Left forelimb (tissue), 1 donor: ENCODE measurements around the gene ARHGEF12.
"Not testable (repeated sequence)": the region's sequence is repeated elsewhere in the genome, so short reads cannot be mapped to it uniquely, and the experiment has no call there.

Experiments
- DNase-seq: peaks from one replicate; pipeline ENCODE4 v3.0.0-alpha.2; 2018; ENCODE audit warnings: low spot score

Gene ARHGEF12

GRCh38 chr11:120494595-120494994 lies 158.4 kb downstream of the ARHGEF12 start:
- DNase-seq, result no peak

- DNase-seq, result no peak
These were observed 162.9 kb downstream of the ARHGEF12 start for GRCh38 chr11:120499088-120499487.

GRCh38 chr11:120499859-120500258 lies 163.6 kb downstream of the ARHGEF12 start:
- no peak for DNase-seq

- DNase-seq, result no peak
These were observed 164.3 kb downstream of the ARHGEF12 start for GRCh38 chr11:120500414-120501071.

GRCh38 chr11:120501440-120501839 lies 165.2 kb downstream of the ARHGEF12 start:
- no peak for DNase-seq

GRCh38 chr11:120501976-120502755 lies 166.0 kb downstream of the ARHGEF12 start:
- DNase-seq, result no peak

GRCh38 chr11:120503529-120503928 lies 167.3 kb downstream of the ARHGEF12 start:
- DNase-seq, result not testable (repeated sequence)

GRCh38 chr11:120505801-120506425 lies 169.7 kb downstream of the ARHGEF12 start:
- no peak for DNase-seq

GRCh38 chr11:120509346-120510053 lies 173.3 kb downstream of the ARHGEF12 start:
- no peak for DNase-seq

- no peak for DNase-seq
These were observed 174.3 kb downstream of the ARHGEF12 start for GRCh38 chr11:120510406-120511115.

- peak; percentile 87 for DNase-seq
These were observed 175.1 kb downstream of the ARHGEF12 start, which contains the start of gene GRIK4 for GRCh38 chr11:120511116-120511819. Gene GRIK4 (plus strand): TSS chr11:120511748. CDS start chr11:120660319, 148,571 bp downstream.

GRCh38 chr11:120511820-120512738 lies 175.9 kb downstream of the ARHGEF12 start:
- no peak for DNase-seq

GRCh38 chr11:120512739-120513435 lies 176.7 kb downstream of the ARHGEF12 start:
- no peak for DNase-seq

GRCh38 chr11:120513436-120514315 lies 177.5 kb downstream of the ARHGEF12 start:
- no peak for DNase-seq

GRCh38 chr11:120514541-120515121 lies 178.4 kb downstream of the ARHGEF12 start:
- no peak for DNase-seq

GRCh38 chr11:120515186-120515723 lies 179.0 kb downstream of the ARHGEF12 start:
- DNase-seq, result no peak
